ENCODE data around the gene NDUFA8. TPM values are rescaled to one million over a fixed set of nuclear protein-coding genes. Genes with fewer than 3 reads are reported as not detected.

The NDUFA8 gene
- total and polyA plus RNA-seq, 2 experiments from 2014 or later = 36.6 to 144 TPM

DNA sequence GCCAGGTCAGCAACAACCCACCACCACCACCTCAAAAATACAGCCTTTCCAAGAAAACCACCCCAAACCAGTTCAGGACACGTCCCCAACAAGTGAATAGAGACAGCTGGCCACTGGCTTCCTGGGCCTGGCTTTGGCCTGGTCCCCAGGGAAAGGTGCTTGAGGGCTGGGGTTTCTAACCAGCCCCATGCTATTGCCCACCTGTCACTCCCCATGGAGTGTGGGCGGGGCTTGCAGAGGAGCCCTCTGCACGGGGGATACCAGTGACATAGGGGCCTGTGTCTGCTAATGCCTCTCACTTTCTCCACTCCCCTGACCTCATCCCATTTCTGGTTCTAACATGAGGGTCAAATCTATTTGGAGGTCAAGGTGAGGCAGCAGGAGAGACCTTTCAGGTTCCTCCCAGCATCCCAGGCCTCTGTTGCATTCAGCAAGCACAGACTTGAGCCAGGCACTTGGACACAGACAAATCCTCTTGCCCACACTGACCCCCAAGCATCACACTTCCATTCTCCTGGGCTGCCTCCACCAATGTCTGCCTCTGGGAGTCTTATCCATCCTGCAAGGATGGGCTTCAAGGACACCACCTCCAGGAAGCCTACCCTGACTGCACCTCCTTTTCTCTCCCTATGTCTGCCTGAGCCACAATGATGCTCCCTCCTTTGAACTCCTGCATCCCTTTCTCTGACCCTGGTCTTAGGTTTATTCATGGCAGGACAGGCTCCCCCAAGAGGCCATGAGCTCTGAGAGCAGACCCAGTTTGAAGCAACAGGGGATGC, 50.4 kb downstream of the NDUFA8 start:
- Histone ChIP-seq H3K4me1 (ENCODE audit: insufficient read depth) (no peaks in the 10 kb centered on the region), H3K4me2 (no peak overlapping the region), H3K27me3 (ENCODE audit: insufficient read depth) (no peaks in the 10 kb centered on the region), H3K79me2 (replicated peaks; ENCODE audit: insufficient read depth) (no peaks in the 10 kb centered on the region), H3F3A (replicated peaks; ENCODE audit: low read depth) (no peaks in the 10 kb centered on the region), H2AFZ (no peak overlapping the region), H4K20me1 (replicated peaks; ENCODE audit: insufficient read depth) (no peaks in the 10 kb centered on the region), H3K27ac (ENCODE audit: low read depth) (no peak overlapping the region), H3K9me2 (ENCODE audit: insufficient read depth) (0 out of 2 replicates have a peak, but pooled peaks cover 3% of the 10 kb centered on the region), H3K4me3 (no peak overlapping the region), H3K36me3 (ENCODE audit: insufficient read depth) (no peaks in the 10 kb centered on the region)
- Mint-ChIP-seq H3K36me3 (ENCODE audit: low read depth) (no peaks in the 10 kb centered on the region), H3K9me3 (0 out of 3 replicates have a peak, but pooled peaks cover 3% of the 10 kb centered on the region), H3K4me3 (no peak overlapping the region), H3K27ac (no peak overlapping the region), H3K4me1 (peaks cover 26% of the 10 kb centered on the region), H3K27me3 (ENCODE audit: insufficient read depth, low read depth, poor library complexity) (peaks cover 18% of the 10 kb centered on the region)
- DNase-seq (ENCODE audit: low spot score) (no peak), ATAC-seq (peak; percentile 70)
- TF ChIP-seq, protein P1, sequence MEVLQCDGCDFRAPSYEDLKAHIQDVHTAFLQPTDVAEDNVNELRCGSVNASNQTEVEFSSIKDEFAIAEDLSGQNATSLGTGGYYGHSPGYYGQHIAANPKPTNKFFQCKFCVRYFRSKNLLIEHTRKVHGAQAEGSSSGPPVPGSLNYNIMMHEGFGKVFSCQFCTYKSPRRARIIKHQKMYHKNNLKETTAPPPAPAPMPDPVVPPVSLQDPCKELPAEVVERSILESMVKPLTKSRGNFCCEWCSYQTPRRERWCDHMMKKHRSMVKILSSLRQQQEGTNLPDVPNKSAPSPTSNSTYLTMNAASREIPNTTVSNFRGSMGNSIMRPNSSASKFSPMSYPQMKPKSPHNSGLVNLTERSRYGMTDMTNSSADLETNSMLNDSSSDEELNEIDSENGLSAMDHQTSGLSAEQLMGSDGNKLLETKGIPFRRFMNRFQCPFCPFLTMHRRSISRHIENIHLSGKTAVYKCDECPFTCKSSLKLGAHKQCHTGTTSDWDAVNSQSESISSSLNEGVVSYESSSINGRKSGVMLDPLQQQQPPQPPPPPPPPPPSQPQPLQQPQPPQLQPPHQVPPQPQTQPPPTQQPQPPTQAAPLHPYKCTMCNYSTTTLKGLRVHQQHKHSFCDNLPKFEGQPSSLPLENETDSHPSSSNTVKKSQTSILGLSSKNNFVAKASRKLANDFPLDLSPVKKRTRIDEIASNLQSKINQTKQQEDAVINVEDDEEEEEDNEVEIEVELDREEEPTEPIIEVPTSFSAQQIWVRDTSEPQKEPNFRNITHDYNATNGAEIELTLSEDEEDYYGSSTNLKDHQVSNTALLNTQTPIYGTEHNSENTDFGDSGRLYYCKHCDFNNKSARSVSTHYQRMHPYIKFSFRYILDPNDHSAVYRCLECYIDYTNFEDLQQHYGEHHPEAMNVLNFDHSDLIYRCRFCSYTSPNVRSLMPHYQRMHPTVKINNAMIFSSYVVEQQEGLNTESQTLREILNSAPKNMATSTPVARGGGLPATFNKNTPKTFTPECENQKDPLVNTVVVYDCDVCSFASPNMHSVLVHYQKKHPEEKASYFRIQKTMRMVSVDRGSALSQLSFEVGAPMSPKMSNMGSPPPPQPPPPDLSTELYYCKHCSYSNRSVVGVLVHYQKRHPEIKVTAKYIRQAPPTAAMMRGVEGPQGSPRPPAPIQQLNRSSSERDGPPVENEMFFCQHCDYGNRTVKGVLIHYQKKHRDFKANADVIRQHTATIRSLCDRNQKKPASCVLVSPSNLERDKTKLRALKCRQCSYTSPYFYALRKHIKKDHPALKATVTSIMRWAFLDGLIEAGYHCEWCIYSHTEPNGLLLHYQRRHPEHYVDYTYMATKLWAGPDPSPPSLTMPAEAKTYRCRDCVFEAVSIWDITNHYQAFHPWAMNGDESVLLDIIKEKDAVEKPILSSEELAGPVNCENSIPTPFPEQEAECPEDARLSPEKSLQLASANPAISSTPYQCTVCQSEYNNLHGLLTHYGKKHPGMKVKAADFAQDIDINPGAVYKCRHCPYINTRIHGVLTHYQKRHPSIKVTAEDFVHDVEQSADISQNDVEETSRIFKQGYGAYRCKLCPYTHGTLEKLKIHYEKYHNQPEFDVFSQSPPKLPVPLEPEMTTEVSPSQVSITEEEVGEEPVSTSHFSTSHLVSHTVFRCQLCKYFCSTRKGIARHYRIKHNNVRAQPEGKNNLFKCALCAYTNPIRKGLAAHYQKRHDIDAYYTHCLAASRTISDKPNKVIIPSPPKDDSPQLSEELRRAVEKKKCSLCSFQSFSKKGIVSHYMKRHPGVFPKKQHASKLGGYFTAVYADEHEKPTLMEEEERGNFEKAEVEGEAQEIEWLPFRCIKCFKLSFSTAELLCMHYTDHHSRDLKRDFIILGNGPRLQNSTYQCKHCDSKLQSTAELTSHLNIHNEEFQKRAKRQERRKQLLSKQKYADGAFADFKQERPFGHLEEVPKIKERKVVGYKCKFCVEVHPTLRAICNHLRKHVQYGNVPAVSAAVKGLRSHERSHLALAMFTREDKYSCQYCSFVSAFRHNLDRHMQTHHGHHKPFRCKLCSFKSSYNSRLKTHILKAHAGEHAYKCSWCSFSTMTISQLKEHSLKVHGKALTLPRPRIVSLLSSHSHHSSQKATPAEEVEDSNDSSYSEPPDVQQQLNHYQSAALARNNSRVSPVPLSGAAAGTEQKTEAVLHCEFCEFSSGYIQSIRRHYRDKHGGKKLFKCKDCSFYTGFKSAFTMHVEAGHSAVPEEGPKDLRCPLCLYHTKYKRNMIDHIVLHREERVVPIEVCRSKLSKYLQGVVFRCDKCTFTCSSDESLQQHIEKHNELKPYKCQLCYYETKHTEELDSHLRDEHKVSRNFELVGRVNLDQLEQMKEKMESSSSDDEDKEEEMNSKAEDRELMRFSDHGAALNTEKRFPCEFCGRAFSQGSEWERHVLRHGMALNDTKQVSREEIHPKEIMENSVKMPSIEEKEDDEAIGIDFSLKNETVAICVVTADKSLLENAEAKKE (CRISPR knock-in tag; IDR thresholded peaks at IDR 0.05) = no peak
- no peak for TF ChIP-seq EZH2 (IDR thresholded peaks at IDR 0.05; ENCODE audit: low read depth, unreplicated experiment)
- no peak for TF ChIP-seq POLR2AphosphoS5 (IDR thresholded peaks at IDR 0.05; ENCODE audit: low read depth)
- TF ChIP-seq, protein P2, sequence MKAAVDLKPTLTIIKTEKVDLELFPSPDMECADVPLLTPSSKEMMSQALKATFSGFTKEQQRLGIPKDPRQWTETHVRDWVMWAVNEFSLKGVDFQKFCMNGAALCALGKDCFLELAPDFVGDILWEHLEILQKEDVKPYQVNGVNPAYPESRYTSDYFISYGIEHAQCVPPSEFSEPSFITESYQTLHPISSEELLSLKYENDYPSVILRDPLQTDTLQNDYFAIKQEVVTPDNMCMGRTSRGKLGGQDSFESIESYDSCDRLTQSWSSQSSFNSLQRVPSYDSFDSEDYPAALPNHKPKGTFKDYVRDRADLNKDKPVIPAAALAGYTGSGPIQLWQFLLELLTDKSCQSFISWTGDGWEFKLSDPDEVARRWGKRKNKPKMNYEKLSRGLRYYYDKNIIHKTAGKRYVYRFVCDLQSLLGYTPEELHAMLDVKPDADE (IDR thresholded peaks at IDR 0.05) = no peak
- no peak for TF ChIP-seq ZNF114 (CRISPR knock-in tag; IDR thresholded peaks at IDR 0.05)
- TF ChIP-seq, protein P3, sequence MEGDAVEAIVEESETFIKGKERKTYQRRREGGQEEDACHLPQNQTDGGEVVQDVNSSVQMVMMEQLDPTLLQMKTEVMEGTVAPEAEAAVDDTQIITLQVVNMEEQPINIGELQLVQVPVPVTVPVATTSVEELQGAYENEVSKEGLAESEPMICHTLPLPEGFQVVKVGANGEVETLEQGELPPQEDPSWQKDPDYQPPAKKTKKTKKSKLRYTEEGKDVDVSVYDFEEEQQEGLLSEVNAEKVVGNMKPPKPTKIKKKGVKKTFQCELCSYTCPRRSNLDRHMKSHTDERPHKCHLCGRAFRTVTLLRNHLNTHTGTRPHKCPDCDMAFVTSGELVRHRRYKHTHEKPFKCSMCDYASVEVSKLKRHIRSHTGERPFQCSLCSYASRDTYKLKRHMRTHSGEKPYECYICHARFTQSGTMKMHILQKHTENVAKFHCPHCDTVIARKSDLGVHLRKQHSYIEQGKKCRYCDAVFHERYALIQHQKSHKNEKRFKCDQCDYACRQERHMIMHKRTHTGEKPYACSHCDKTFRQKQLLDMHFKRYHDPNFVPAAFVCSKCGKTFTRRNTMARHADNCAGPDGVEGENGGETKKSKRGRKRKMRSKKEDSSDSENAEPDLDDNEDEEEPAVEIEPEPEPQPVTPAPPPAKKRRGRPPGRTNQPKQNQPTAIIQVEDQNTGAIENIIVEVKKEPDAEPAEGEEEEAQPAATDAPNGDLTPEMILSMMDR (conservative IDR thresholded peaks at IDR 0.05; ENCODE audit: low read depth in 2 of 2) = peak in 1 of 2 experiments; percentile 19; a peak in 1 of 4 replicates
- no peak for TF ChIP-seq EZH2phosphoT487 (IDR thresholded peaks at IDR 0.05; ENCODE audit: unreplicated experiment)
- TF ChIP-seq, protein P4, sequence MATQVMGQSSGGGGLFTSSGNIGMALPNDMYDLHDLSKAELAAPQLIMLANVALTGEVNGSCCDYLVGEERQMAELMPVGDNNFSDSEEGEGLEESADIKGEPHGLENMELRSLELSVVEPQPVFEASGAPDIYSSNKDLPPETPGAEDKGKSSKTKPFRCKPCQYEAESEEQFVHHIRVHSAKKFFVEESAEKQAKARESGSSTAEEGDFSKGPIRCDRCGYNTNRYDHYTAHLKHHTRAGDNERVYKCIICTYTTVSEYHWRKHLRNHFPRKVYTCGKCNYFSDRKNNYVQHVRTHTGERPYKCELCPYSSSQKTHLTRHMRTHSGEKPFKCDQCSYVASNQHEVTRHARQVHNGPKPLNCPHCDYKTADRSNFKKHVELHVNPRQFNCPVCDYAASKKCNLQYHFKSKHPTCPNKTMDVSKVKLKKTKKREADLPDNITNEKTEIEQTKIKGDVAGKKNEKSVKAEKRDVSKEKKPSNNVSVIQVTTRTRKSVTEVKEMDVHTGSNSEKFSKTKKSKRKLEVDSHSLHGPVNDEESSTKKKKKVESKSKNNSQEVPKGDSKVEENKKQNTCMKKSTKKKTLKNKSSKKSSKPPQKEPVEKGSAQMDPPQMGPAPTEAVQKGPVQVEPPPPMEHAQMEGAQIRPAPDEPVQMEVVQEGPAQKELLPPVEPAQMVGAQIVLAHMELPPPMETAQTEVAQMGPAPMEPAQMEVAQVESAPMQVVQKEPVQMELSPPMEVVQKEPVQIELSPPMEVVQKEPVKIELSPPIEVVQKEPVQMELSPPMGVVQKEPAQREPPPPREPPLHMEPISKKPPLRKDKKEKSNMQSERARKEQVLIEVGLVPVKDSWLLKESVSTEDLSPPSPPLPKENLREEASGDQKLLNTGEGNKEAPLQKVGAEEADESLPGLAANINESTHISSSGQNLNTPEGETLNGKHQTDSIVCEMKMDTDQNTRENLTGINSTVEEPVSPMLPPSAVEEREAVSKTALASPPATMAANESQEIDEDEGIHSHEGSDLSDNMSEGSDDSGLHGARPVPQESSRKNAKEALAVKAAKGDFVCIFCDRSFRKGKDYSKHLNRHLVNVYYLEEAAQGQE (IDR thresholded peaks at IDR 0.05; ENCODE audit: unreplicated experiment) = no peak
- TF ChIP-seq CREB1 (CRISPR knock-in tag; IDR thresholded peaks at IDR 0.05; ENCODE audit: low read depth) = no peak

All from GM23338 (cell line).